GM19035 (cell line): ENCODE results near the gene SPEF1.
"Not testable (repeated sequence)": the region's sequence is repeated elsewhere in the genome, so short reads cannot be mapped to it uniquely, and the experiment has no call there.

Source experiments
- ATAC-seq: cut with Tn5 transposase; IDR thresholded peaks from one replicate; pipeline ENCODE4 v1.9.1; 2021; ENCODE audit not compliant: unreplicated experiment

SPEF1 gene

GRCh38 chr20:3811467-3812258, 30.4 kb upstream of the SPEF1 start:
- no peak for ATAC-seq

- no peak for ATAC-seq
These were observed 27.3 kb upstream of the SPEF1 start for GRCh38 chr20:3808544-3808943.

- ATAC-seq, result no peak
These were observed 23.5 kb upstream of the SPEF1 start for GRCh38 chr20:3804781-3805180.

GRCh38 chr20:3804254-3804751, 23.1 kb upstream of the SPEF1 start:
- no peak for ATAC-seq

GRCh38 chr20:3803854-3804253, 22.6 kb upstream of the SPEF1 start:
- ATAC-seq, result no peak

- ATAC-seq, result no peak
These were observed 22.0 kb upstream of the SPEF1 start for GRCh38 chr20:3803289-3803688.

GRCh38 chr20:3802524-3803239, 21.4 kb upstream of the SPEF1 start:
- no peak for ATAC-seq

- ATAC-seq, result no peak
These were observed 20.6 kb upstream of the SPEF1 start for GRCh38 chr20:3801846-3802245.

- no peak for ATAC-seq
These were observed 20.1 kb upstream of the SPEF1 start for GRCh38 chr20:3801299-3801698.

GRCh38 chr20:3800878-3801260, 19.6 kb upstream of the SPEF1 start:
- no peak for ATAC-seq

GRCh38 chr20:3800256-3800877, 19.1 kb upstream of the SPEF1 start:
- ATAC-seq, result no peak

- ATAC-seq, result no peak
These were observed 17.6 kb upstream of the SPEF1 start for GRCh38 chr20:3798908-3799248.

- ATAC-seq, result no peak
These were observed 17.1 kb upstream of the SPEF1 start for GRCh38 chr20:3798373-3798768.

- no peak for ATAC-seq
These were observed 16.5 kb upstream of the SPEF1 start for GRCh38 chr20:3797592-3798372.

- no peak for ATAC-seq
These were observed 15.9 kb upstream of the SPEF1 start for GRCh38 chr20:3797226-3797545.

GRCh38 chr20:3796477-3797225, 15.4 kb upstream of the SPEF1 start:
- no peak for ATAC-seq

GRCh38 chr20:3795511-3796468, 14.5 kb upstream of the SPEF1 start, which contains the start of gene CDC25B:
Gene CDC25B, plus strand, starts transcription at chr20:3796310. Its CDS starts 222 bp downstream, at chr20:3796532.
- peak; percentile 77 for ATAC-seq

GRCh38 chr20:3794701-3795420, 13.6 kb upstream of the SPEF1 start:
- no peak for ATAC-seq

- not testable (repeated sequence) for ATAC-seq
These were observed 12.9 kb upstream of the SPEF1 start for GRCh38 chr20:3794168-3794567.
